ENCODE measurements around the gene RBM47. TPM values are rescaled to one million over a fixed set of nuclear protein-coding genes. Genes with fewer than 3 reads are reported as not detected.

RBM47 gene
- total RNA-seq, 1 experiment from 2014 or later, result 0.28 TPM

GRCh38 chr4:40607221-40607620 lies 22.4 kb downstream of the RBM47 start:
- no peaks in the 10 kb centered on the region for H3K9me3 ChIP-seq (ENCODE audit: low read depth, low read length, poor library complexity, severe bottlenecking)
- no peaks in the 10 kb centered on the region for H3K36me3 ChIP-seq (ENCODE audit: insufficient read depth, low read length, poor library complexity, severe bottlenecking)
- BruUV-seq (replicated peaks), result no TSS peak
- CTCF ChIA-PET, result interaction anchor here (0.7 kb wide), 1 partner anchor 64 kb away, joined by 7 read pairs; no protein-coding TSS in a partner anchor
- DNase-seq (ENCODE audit: low spot score), result no peak
- intact Hi-C loops (cut with micrococcal nuclease; ENCODE audit: unreplicated experiment), result no loop called here
- TF ChIP-seq EZH2 (IDR thresholded peaks at IDR 0.05; ENCODE audit: borderline replicate concordance, low read depth, low read length, poor library complexity, severe bottlenecking) (no peak), CTCF (conservative IDR thresholded peaks at IDR 0.05; ENCODE audit: low read depth, low read length) (no peak)
- no peak overlapping the region for H3K4me3 ChIP-seq (ENCODE audit: low read depth, low read length, poor library complexity, severe bottlenecking)
- H3K27ac ChIP-seq (ENCODE audit: low read depth, low read length, poor library complexity, severe bottlenecking), result no peak overlapping the region
- no peaks in the 10 kb centered on the region for H3K4me1 ChIP-seq (ENCODE audit: insufficient read depth, low read length, poor library complexity, severe bottlenecking)
- H3K27me3 ChIP-seq (replicated peaks; ENCODE audit: insufficient read depth, low read depth, low read length, poor library complexity), result no peaks in the 10 kb centered on the region
- POLR2A ChIA-PET (ENCODE audit: low non-redundant PET), result no interaction called here

GRCh38 chr4:40606239-40606767 lies 23.4 kb downstream of the RBM47 start:
- DNase-seq (ENCODE audit: low spot score), result no peak
- BruUV-seq (replicated peaks), result no TSS peak
- Histone ChIP-seq H3K27ac (ENCODE audit: low read depth, low read length, poor library complexity, severe bottlenecking) (no peak overlapping the region), H3K4me1 (ENCODE audit: insufficient read depth, low read length, poor library complexity, severe bottlenecking) (no peaks in the 10 kb centered on the region), H3K9me3 (ENCODE audit: low read depth, low read length, poor library complexity, severe bottlenecking) (no peaks in the 10 kb centered on the region), H3K27me3 (replicated peaks; ENCODE audit: insufficient read depth, low read depth, low read length, poor library complexity) (no peaks in the 10 kb centered on the region), H3K4me3 (ENCODE audit: low read depth, low read length, poor library complexity, severe bottlenecking) (no peak overlapping the region), H3K36me3 (ENCODE audit: insufficient read depth, low read length, poor library complexity, severe bottlenecking) (no peaks in the 10 kb centered on the region)
- intact Hi-C loops (cut with micrococcal nuclease; ENCODE audit: unreplicated experiment), result no loop called here
- ChIA-PET CTCF (no interaction called here), POLR2A (ENCODE audit: low non-redundant PET) (no interaction called here)
- TF ChIP-seq EZH2 (IDR thresholded peaks at IDR 0.05; ENCODE audit: borderline replicate concordance, low read depth, low read length, poor library complexity, severe bottlenecking) (no peak), CTCF (conservative IDR thresholded peaks at IDR 0.05; ENCODE audit: low read depth, low read length) (no peak)

GRCh38 chr4:40603281-40603680 lies 26.4 kb downstream of the RBM47 start:
- H3K27me3 ChIP-seq (replicated peaks; ENCODE audit: insufficient read depth, low read depth, low read length, poor library complexity), result no peaks in the 10 kb centered on the region
- H3K4me1 ChIP-seq (ENCODE audit: insufficient read depth, low read length, poor library complexity, severe bottlenecking), result no peaks in the 10 kb centered on the region
- no TSS peak for BruUV-seq (replicated peaks)
- no peak for DNase-seq (ENCODE audit: low spot score)
- ChIA-PET POLR2A (ENCODE audit: low non-redundant PET) (no interaction called here), CTCF (no interaction called here)
- intact Hi-C loops (cut with micrococcal nuclease; ENCODE audit: unreplicated experiment), result no loop called here
- no peaks in the 10 kb centered on the region for H3K9me3 ChIP-seq (ENCODE audit: low read depth, low read length, poor library complexity, severe bottlenecking)
- no peak overlapping the region for H3K4me3 ChIP-seq (ENCODE audit: low read depth, low read length, poor library complexity, severe bottlenecking)
- H3K36me3 ChIP-seq (ENCODE audit: insufficient read depth, low read length, poor library complexity, severe bottlenecking), result no peaks in the 10 kb centered on the region
- no peak overlapping the region for H3K27ac ChIP-seq (ENCODE audit: low read depth, low read length, poor library complexity, severe bottlenecking)
- no peak for TF ChIP-seq EZH2 (IDR thresholded peaks at IDR 0.05; ENCODE audit: borderline replicate concordance, low read depth, low read length, poor library complexity, severe bottlenecking)
- no peak for TF ChIP-seq CTCF (conservative IDR thresholded peaks at IDR 0.05; ENCODE audit: low read depth, low read length)
